ENCODE results near the gene SERINC2.
"Not testable (repeated sequence)": the region's sequence is repeated elsewhere in the genome, so short reads cannot be mapped to it uniquely, and the experiment has no call there.

Gene SERINC2

DNA sequence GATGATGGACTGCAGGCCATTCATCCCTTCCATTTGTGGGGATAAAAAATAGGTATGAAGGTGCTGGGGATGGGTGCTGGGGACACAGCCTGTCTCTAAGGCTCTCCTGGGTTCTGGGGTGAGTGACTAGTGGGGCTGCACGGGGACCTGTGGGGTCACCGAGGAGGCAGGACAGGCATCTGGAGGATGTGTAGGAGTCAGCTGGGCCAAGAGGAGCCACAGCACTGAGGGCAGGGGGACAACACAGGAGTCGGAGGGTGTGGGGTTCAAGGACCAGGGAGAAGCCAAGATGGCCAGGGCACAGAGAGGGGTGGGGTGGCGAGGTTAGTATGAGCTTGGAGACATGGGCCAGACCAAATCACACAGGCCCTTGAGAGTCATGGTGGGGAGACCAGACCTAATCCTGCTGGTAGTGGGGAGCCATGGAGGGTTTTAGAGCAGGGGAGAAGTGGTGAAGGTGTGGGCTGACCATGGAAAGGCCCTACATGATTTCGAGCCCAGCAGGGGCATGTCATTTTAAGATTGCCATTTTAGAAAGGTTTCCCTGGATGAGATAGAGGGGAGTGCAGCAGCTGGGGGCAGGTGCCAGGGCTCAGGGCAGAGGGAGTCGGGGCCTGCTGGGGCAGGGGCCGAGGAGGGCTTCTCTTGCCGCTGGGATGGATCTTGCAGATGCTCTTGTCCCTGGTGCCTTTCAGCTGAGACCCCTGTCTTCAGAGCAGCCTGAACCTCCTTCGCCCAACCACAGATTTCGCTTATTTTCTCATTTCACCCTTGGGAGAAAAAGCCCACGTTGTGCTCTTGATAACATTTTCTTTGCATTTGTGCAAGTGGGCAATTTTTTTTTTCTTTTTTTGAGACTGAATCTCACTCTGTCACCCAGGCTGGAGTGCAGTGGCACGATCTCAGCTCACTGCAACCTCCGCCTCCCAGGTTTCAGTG is 22.7 kb downstream of the SERINC2 start:
- DNase-seq = no peak

GRCh38 chr1:31436596-31437432 is 23.8 kb downstream of the SERINC2 start:
- no peak for DNase-seq

DNA sequence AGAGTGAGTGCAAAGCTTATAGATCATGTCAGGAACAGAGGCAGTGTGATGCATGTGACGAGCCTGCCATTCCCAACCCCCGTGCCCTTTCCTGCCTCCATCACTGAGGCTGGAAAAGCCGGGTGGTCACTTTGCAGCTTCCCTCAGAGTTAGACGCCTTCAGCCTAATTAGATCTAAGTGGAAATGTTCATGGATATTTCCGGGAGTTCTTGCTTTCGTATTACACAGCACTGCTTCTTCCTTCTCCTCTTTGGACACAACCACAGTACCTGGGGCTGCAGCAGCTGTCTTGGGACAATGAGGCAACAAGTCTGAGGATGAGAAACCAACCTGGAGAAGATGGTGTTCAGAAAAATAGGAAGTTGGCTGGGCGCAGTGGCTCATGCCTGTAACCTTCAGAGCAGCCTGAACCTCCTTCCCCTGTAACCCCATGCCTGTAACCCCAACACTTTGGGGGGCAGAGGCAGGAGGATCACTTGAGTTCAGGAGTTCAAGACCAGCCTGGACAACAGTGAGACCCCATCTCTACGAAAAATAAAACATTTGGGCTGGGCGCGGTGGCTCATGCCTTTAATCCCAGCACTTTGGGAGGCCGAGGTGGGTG is 24.5 kb downstream of the SERINC2 start:
- peak; percentile 17 for DNase-seq

- no peak for DNase-seq
Measured at GRCh38 chr1:31439276-31439675, 26.3 kb downstream of the SERINC2 start.

GRCh38 chr1:31441073-31441472 is 28.1 kb downstream of the SERINC2 start:
- no peak for DNase-seq

- DNase-seq = no peak
Measured at GRCh38 chr1:31441558-31441957, 28.5 kb downstream of the SERINC2 start.

- peak; percentile 32 for DNase-seq
Measured at GRCh38 chr1:31441970-31442647, 29.1 kb downstream of the SERINC2 start.

DNA sequence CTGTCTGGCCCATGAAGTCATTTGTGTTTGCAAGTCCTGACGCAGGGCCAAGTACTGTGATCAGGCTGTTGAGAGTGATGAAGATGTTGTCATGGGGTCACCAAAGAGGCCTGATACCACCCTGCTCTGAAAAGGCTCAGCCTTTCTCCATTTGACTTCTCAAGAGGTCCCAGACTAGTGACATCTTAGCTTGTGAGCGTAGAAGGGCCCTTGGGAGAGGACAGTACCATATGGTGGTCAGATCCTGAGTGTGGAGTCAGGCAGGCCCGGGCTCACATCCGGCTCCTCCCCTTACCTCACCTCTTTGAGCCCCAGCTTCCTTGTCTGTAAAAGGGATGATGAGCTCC is 29.6 kb downstream of the SERINC2 start:
- DNase-seq = no peak

GRCh38 chr1:31443673-31444072 is 30.7 kb downstream of the SERINC2 start:
- DNase-seq = no peak

- peak; percentile 67 for DNase-seq
Measured at GRCh38 chr1:31444725-31445448, 31.9 kb downstream of the SERINC2 start.

DNA sequence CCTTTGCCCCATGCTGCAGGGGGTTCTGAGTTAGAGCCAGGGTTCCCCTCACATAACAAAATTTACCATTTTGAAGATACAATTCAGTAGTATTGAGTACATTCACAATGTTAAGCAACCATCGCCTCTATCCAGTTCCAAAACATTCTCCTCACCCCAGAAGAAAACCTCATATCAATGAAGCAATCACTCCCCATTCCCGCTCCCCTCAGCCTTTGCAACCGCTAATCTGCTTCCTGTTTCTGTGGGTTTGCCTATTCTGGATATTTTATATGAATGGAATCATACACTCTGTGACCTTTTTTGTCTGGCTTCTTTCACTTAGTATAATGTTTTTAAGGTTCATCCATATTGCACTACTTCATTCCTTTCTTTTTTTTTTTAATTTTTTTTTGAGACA is 32.9 kb downstream of the SERINC2 start:
- DNase-seq = peak; percentile 98

DNA sequence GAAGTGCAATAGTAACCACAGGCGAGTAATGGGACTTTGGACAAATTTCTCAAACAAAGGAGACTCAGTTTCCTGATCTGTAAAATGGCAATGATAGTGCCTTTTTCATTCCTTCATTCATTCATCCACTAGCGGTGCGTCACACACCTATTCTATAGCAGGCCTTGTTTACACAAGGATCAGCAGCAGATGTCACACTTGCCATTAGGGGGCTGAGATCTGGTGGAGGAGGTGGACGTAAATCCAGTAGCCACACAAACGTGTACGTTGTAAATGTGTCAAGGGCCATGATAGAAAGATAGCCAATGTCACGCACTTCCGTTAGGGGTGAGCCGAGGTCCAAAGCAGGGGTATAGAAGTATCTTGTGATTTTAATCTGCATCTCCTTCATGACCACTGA is 34.2 kb downstream of the SERINC2 start:
- no peak for DNase-seq

DNA sequence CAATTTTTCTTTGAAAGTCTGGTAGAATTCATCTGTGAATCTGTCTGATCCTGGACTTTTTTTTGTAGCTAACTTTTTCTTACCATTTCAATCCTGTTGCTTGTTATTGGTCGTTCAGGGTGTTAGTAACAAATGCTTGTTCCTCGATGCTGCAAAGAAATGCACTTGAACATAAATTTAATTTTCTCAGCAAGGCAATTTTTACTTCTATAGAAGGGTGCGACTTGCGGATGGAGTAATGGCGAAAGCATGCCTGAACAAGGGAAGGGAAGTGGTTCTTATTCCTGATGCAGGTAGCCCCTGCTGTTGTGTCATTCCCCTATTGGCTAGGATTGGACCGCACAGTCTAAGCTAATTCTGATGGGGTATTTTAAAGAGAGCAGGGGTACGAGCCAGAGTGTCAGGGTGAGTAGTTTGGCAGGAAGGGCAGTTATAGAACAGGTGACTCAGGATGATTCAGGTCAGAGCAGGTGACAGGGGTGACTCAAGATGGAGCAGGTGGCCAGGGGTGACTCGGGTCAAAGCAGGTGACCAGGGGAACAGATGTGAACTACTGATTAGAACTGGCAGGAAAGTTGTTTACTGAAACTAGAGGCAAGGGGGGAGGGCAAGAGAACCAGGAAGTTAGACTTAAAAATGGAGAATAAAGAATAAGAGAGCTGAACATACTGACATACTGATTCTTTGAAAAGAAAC is 40.5 kb downstream of the SERINC2 start:
- DNase-seq = no peak

DNA sequence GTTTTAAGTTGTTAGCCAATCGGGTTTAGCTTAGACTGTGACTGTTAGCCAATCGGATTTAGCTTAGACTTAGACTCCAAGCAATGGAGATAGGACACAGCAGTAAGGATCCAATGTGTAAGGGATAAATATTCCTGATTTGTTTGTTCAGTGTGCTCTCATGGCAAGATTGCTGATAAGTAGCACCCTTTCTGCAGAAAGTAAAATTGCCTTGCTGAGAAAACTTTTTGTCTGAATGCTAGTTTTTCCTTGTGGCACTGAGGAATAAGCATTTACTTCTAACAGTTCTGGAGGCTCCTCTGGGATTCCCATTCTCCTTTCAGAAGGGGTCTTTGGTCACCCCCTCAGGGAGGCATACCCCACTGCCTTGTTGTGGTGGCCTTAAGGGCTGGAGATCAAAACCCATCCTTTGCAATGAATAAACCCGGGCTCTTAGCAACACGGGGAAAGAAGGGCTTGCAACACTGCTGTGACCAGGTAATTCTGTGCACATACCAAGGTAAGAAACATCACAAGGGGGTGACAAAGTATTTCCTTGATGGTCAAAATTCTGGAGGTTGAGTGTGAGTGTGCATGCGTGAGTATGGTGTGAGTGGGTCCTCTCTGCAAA is 45.4 kb downstream of the SERINC2 start:
- DNase-seq = peak; percentile 50

GRCh38 chr1:31460027-31460426 is 47.0 kb downstream of the SERINC2 start:
- no peak for DNase-seq

- DNase-seq = peak; percentile 27
Measured at GRCh38 chr1:31467005-31467674, 54.1 kb downstream of the SERINC2 start.

DNA sequence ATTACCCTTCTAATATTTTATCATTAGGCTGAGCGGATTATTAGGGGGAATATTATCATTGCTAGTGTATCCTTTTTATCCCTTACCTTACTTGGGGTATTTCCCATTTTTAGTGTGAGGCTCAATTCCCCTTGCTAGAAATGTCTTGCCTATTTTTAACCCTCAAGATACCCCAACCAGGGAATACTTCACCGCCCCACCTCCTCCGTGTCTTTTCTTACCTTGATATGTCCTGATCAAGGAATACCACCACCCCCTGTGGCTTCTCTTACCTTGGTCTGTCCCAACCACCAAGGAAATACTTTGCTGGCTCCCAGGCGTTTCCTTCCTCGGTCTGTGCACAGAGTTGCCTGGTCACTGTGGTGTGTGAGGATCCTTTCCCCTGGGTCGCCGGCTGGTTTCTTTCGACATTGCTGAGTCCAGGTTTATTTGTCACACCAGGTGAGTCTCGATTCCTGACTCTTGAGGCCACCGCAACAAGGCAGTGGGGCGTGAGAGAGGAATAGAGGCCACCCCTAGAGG is 57.8 kb downstream of the SERINC2 start:
- DNase-seq = no peak

- not testable (repeated sequence) for DNase-seq
Measured at GRCh38 chr1:31471452-31472313, 58.7 kb downstream of the SERINC2 start.

DNA sequence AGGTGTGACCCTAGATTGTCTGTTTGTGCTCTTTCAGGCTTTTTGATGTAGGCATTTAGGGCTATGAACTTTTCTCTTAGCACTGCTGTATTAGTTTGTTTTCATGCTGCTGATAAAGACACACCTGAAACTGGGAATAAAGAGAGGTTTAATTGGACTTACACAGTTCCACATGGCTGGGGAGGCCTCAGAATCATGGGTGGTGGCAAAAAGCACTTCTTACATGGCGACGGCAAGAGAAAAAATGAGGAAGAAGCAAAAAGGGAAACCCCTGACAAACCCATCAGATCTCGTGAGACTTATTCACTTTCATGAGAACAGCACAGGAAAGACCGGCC is 59.3 kb downstream of the SERINC2 start:
- not testable (repeated sequence) for DNase-seq

Data from MV-4-11 (cell line).